HepG2 (cell line): Measurements from ENCODE around the gene SMIM36. TPM values are rescaled to one million over a fixed set of nuclear protein-coding genes. Genes with fewer than 3 reads are reported as not detected.

Experiments used
- ATF7 ChIP-seq, 2 experiments: fragments of 450-650 bp in 1 of 2; sonication (generic) in 1 of 2; formaldehyde crosslinking in 1 of 2; IDR thresholded peaks; 2 replicates each; pipeline versions ENCODE4 v1.4.0 to v1.6.1; 2016 to 2020; ENCODE audit warnings: antibody characterized with exemption in 1 of 2, mild to moderate bottlenecking in 1 of 2, missing genetic modification reagents in 1 of 2
- BHLHE40 ChIP-seq: IDR thresholded peaks from 2 replicates; pipeline ENCODE4 v1.6.1; 2011; ENCODE audit warnings: low read length, improper control_type of control experiment
- HNRNPL ChIP-seq: fragments of 200-400 bp; formaldehyde crosslinking; IDR thresholded peaks from 2 replicates; pipeline ENCODE4 v1.6.1; 2017; ENCODE audit warnings: mild to moderate bottlenecking, low read depth, low read length
- JUNB ChIP-seq: sonication (generic); formaldehyde crosslinking; IDR thresholded peaks from 2 replicates; pipeline ENCODE4 v1.8.0; 2022; ENCODE audit warnings: missing genetic modification reagents, mild to moderate bottlenecking, borderline replicate concordance
- MED1 ChIP-seq: sonication (generic); formaldehyde crosslinking; IDR thresholded peaks from 2 replicates; pipeline ENCODE4 v1.4.0; 2020; ENCODE audit warnings: missing genetic modification reagents
- NFYB ChIP-seq: sonication (generic); formaldehyde crosslinking; IDR thresholded peaks from 2 replicates; pipeline ENCODE4 v1.4.0; 2020; ENCODE audit warnings: missing genetic modification reagents
- PRPF4 ChIP-seq: fragments of 200-400 bp; formaldehyde crosslinking; IDR thresholded peaks from 2 replicates; pipeline ENCODE4 v1.6.1; 2016; ENCODE audit warnings: low read length, low read depth; ENCODE audit not compliant: poor library complexity, severe bottlenecking
- RARG ChIP-seq: sonication (generic); formaldehyde crosslinking; IDR thresholded peaks from 2 replicates; pipeline ENCODE4 v1.4.0; 2020; ENCODE audit warnings: low read depth, mild to moderate bottlenecking, missing genetic modification reagents
- SNAPC4 ChIP-seq: sonication (generic); formaldehyde crosslinking; IDR thresholded peaks from 2 replicates; pipeline ENCODE4 v1.4.0; 2020; ENCODE audit warnings: mild to moderate bottlenecking, missing genetic modification reagents
- TBP ChIP-seq: sonication (generic); formaldehyde crosslinking; IDR thresholded peaks from 2 replicates; pipeline ENCODE4 v1.5.0; 2020; ENCODE audit warnings: missing genetic modification reagents
- YEATS4 ChIP-seq: sonication (generic); formaldehyde crosslinking; IDR thresholded peaks from 2 replicates; pipeline ENCODE4 v1.4.0; 2020; ENCODE audit warnings: missing genetic modification reagents, borderline replicate concordance
- ZNF264 ChIP-seq: sonication (generic); formaldehyde crosslinking; IDR thresholded peaks from 2 replicates; pipeline ENCODE4 v1.4.0; 2020; ENCODE audit warnings: missing genetic modification reagents
- ZNF367 ChIP-seq: sonication (generic); formaldehyde crosslinking; IDR thresholded peaks from 2 replicates; pipeline ENCODE4 v1.4.0; 2020; ENCODE audit warnings: missing genetic modification reagents, borderline replicate concordance
- ZNF773 ChIP-seq: sonication (generic); formaldehyde crosslinking; IDR thresholded peaks from 2 replicates; pipeline ENCODE4 v1.4.0; 2020; ENCODE audit warnings: missing genetic modification reagents, borderline replicate concordance
- polyA plus RNA-seq, 8 experiments: library from polyadenylated mRNA; depleted of rRNA in 3 of 8; stranded (reverse) in 7 of 8; unstranded in 1 of 8; fragments of >200 nt; fragmentation: Illumina TruSeq in 4 of 8; extraction: Trizol in 4 of 8; gene quantifications; 2 replicates each; pipeline versions ENCODE4 v1.2.1 to v1.2.3, GENCODE V29; 2011 to 2016; ENCODE audit warnings: low read depth in 4 of 8, missing spikeins in 1 of 8, mixed read lengths in 1 of 8; ENCODE audit not compliant: insufficient read depth in 1 of 8
- total RNA-seq, 5 experiments: library from RNA; depleted of rRNA; stranded (reverse); fragments of >200 nt; fragmentation: Illumina TruSeq; extraction: Trizol; gene quantifications; 2 replicates each; pipeline ENCODE4 v1.2.3, GENCODE V29; 2016; ENCODE audit warnings: low read depth in 1 of 5
- TF ChIP-seq, protein P1 (sequence below): sonication (generic); formaldehyde crosslinking; IDR thresholded peaks from 2 replicates; pipeline ENCODE4 v1.8.0; 2022; ENCODE audit warnings: missing genetic modification reagents, mild to moderate bottlenecking, borderline replicate concordance
- TF ChIP-seq, protein P2 (sequence below): sonication (generic); formaldehyde crosslinking; IDR thresholded peaks from 2 replicates; pipeline ENCODE4 v1.9.0; 2021; ENCODE audit warnings: missing genetic modification reagents, borderline replicate concordance

The SMIM36 gene
- total and polyA plus RNA-seq, 2 of the 13 experiments (the other 11 are each of a cell fraction or from before 2014, with no cell fraction given), result not detected

- TF ChIP-seq TBP (CRISPR knock-in tag), result no peak
- TF ChIP-seq MED1 (CRISPR knock-in tag), result peak; percentile 100
- TF ChIP-seq PRPF4, result no peak
- TF ChIP-seq, protein P1, sequence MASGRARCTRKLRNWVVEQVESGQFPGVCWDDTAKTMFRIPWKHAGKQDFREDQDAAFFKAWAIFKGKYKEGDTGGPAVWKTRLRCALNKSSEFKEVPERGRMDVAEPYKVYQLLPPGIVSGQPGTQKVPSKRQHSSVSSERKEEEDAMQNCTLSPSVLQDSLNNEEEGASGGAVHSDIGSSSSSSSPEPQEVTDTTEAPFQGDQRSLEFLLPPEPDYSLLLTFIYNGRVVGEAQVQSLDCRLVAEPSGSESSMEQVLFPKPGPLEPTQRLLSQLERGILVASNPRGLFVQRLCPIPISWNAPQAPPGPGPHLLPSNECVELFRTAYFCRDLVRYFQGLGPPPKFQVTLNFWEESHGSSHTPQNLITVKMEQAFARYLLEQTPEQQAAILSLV (CRISPR knock-in tag), result no peak
- TF ChIP-seq ZNF264 (CRISPR knock-in tag), result peak; percentile 79
- no peak for TF ChIP-seq JUNB
- TF ChIP-seq ZNF367 (CRISPR knock-in tag), result 0 out of 2 replicates have a peak, but pooled peaks have one; percentile 43
- TF ChIP-seq NFYB, result no peak; the same call in 1 of the 2 replicates
- no peak for TF ChIP-seq SNAPC4 (CRISPR knock-in tag)
- TF ChIP-seq, protein P2, sequence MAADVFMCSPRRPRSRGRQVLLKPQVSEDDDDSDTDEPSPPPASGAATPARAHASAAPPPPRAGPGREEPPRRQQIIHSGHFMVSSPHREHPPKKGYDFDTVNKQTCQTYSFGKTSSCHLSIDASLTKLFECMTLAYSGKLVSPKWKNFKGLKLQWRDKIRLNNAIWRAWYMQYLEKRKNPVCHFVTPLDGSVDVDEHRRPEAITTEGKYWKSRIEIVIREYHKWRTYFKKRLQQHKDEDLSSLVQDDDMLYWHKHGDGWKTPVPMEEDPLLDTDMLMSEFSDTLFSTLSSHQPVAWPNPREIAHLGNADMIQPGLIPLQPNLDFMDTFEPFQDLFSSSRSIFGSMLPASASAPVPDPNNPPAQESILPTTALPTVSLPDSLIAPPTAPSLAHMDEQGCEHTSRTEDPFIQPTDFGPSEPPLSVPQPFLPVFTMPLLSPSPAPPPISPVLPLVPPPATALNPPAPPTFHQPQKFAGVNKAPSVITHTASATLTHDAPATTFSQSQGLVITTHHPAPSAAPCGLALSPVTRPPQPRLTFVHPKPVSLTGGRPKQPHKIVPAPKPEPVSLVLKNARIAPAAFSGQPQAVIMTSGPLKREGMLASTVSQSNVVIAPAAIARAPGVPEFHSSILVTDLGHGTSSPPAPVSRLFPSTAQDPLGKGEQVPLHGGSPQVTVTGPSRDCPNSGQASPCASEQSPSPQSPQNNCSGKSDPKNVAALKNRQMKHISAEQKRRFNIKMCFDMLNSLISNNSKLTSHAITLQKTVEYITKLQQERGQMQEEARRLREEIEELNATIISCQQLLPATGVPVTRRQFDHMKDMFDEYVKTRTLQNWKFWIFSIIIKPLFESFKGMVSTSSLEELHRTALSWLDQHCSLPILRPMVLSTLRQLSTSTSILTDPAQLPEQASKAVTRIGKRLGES, result 0 out of 2 replicates have a peak, but pooled peaks have one; percentile 50
- 0 out of 2 replicates have a peak, but pooled peaks have one; percentile 36 for TF ChIP-seq HNRNPL
- TF ChIP-seq BHLHE40, result no peak
- 0 out of 2 replicates have a peak, but pooled peaks have one; percentile 47 for TF ChIP-seq RARG (CRISPR knock-in tag)
- no peak; the same call in 1 of the 2 replicates for TF ChIP-seq ATF7 (IDR thresholded peaks at IDR 0.05)
- TF ChIP-seq ATF7 (CRISPR knock-in tag; IDR thresholded peaks at IDR 0.05), result peak; percentile 65; the same call in 1 of the 2 replicates
- TF ChIP-seq ZNF773, result no peak
- TF ChIP-seq YEATS4 (CRISPR knock-in tag), result peak; percentile 80
Observed at GRCh38 chr17:55446581-55447205, 64.6 kb downstream of the SMIM36 start (continued).
